Astrocyte of the spinal cord (primary cell): ENCODE measurements around the gene IQCE.
"Not testable (repeated sequence)": the region's sequence is repeated elsewhere in the genome, so short reads cannot be mapped to it uniquely, and the experiment has no call there.

Source experiments
- DNase-seq: peaks from one replicate; pipeline ENCODE4 v3.0.0; 2011; ENCODE audit warnings: low read depth, low spot score
- H3K4me3 ChIP-seq: 2 replicates; pipeline ENCODE4 v1.5.1; 2011; ENCODE audit warnings: low read depth, mild to moderate bottlenecking, low read length, moderate library complexity
- in situ Hi-C: cut with HindIII; loops from 2 replicates; pipeline ENCODE4 v1.10.0; 2017; ENCODE audit warnings: low sequenced_read_pairs
- TF ChIP-seq, protein P1 (sequence below): IDR thresholded peaks from 2 replicates; pipeline ENCODE4 v1.5.1; 2012; ENCODE audit warnings: low read depth, mild to moderate bottlenecking, low read length, inconsistent platforms

IQCE gene

DNA sequence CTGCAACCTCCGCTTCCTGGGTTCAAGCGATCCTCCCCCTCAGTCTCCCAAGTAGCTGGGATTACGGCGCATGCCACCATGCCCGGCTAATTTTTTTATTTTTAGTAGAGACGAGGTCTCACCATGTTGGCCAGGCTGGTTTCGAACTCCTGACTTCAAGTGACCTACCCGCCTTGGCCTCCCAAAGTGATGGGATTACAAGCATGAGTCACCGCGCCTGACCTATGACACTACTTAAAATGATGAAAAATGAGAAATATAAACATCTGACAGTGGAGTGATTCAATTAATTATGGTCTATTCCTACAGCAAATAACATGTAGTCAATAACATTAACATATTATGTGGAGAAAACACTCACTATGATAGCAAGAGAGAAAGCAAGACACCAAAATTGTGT lies 5.7 kb upstream of the IQCE start:
- in situ Hi-C loops = no loop called here
- no peak overlapping the region for H3K4me3 ChIP-seq
- no peak for DNase-seq
- TF ChIP-seq, protein P1, sequence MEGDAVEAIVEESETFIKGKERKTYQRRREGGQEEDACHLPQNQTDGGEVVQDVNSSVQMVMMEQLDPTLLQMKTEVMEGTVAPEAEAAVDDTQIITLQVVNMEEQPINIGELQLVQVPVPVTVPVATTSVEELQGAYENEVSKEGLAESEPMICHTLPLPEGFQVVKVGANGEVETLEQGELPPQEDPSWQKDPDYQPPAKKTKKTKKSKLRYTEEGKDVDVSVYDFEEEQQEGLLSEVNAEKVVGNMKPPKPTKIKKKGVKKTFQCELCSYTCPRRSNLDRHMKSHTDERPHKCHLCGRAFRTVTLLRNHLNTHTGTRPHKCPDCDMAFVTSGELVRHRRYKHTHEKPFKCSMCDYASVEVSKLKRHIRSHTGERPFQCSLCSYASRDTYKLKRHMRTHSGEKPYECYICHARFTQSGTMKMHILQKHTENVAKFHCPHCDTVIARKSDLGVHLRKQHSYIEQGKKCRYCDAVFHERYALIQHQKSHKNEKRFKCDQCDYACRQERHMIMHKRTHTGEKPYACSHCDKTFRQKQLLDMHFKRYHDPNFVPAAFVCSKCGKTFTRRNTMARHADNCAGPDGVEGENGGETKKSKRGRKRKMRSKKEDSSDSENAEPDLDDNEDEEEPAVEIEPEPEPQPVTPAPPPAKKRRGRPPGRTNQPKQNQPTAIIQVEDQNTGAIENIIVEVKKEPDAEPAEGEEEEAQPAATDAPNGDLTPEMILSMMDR = no peak

DNA sequence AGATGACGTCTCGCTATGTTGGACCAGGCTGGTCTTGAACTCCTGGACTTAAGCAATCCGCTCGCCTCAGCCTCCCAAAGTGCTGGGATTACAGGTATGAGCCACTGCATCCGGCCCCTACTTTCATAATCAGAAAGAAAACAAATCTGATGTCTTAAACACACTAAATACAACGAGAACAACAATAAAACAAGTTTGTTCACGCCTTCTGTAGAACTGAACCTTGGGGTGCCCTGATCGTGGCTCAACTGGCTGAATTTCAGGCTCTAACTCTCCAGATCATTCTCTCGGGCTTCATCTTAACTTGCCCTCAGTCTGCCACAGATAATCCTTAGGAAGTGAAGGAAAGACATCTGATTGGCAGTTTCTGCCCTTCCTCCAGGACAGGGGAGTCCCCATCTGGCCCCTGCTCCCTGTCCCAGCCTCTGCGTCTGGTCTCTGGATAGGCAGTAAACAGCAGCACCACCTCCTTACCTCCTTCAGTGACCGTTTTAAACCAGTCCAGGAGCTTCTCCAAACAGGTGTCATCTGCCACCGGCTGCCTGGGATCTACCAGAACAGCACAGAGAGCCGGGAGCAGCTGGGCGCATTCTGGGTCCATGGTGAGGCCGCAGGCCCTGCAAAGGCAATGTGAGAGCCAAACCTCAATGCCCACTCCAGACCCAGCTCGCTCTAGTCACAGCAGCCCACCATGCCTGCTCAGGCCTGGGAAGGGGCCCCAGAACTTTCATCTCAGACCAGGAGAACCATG lies 4.8 kb upstream of the IQCE start:
- no peak for DNase-seq
- peak overlapping the region; percentile 69 for H3K4me3 ChIP-seq
- in situ Hi-C loops = no loop called here
- TF ChIP-seq, protein P1 = no peak

DNA sequence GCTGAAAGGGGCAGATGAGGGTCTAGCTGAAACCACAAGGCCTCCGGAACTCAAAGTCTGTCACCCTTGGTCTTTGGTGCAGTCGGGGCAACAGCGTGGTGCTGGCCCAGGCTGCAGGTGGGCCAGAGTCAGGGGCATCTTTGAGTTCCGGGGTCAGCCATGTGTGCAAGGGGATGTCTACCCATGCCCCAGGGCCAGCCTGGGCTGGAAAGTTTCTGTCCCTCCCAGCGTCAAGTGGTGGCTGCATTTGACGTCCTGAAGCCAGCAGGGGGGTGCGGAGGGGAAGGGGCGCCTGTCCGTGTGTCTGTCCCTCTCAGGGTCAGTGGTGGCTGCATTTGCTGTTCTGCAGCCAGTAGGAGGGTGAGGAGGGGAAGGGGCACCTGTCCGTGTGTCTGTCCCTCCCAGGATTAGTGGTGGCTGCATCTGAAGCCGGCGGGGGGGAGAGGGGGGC lies 4.1 kb upstream of the IQCE start:
- in situ Hi-C loops = no loop called here
- no peak for DNase-seq
- TF ChIP-seq, protein P1 = no peak
- peak overlapping the region; percentile 69 for H3K4me3 ChIP-seq

DNA sequence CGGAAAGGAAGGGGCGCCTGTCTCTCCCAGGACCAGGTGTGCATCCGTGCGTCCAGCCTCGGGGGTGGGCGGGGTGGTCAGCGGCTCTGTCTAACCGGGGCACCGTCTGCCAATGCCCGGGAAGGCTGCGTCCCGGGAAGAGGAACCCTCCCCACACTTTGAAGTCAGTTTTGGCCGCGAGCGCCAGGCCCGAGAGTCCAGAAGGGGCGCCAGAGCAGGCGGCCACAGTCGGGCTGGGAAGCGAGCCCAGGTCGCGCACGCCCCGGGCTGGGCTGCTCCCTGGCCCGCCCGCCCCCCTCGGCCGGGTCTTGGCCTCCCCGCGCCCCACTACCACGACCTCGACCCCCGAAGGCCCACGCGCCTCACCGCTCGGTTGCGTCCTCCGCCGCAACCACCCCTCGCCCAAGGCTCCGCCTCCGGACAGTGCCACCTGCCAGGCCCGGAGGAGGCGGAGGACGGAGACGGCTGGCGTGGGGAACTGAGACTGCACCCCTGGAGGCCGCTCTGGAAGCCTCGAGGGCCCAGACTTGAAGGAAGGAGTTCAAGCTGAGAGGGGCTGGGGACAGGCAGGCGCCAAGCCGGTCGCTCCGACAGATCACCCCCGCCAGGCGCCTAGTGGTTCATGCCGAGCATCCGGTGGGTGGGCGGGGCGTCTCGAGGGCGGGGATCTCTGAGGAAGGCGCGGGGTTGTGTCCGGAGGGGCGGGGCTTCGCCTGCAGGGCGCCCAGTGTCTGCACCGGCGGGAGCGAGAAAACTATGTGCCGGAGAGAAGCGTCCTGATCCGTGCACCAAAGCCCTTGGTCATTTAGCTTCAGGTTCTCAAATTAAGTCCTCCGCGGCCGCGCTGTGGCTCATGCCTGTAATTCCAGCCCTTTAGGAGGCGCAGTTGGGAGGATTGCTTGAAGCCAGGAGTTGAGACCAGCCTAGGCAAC lies 3.4 kb upstream of the IQCE start, which contains the start of gene BRAT1:
BRAT1 (minus strand) TSS at position 404 of the 932 bp plus-strand sequence. CDS start 1,093 bp downstream, outside the sequence.
- TF ChIP-seq, protein P1 = peak; percentile 41
- peak within 1 kb of the TSS; percentile 69 for H3K4me3 ChIP-seq
- in situ Hi-C loops = no loop called here
- peak; percentile 93 for DNase-seq

DNA sequence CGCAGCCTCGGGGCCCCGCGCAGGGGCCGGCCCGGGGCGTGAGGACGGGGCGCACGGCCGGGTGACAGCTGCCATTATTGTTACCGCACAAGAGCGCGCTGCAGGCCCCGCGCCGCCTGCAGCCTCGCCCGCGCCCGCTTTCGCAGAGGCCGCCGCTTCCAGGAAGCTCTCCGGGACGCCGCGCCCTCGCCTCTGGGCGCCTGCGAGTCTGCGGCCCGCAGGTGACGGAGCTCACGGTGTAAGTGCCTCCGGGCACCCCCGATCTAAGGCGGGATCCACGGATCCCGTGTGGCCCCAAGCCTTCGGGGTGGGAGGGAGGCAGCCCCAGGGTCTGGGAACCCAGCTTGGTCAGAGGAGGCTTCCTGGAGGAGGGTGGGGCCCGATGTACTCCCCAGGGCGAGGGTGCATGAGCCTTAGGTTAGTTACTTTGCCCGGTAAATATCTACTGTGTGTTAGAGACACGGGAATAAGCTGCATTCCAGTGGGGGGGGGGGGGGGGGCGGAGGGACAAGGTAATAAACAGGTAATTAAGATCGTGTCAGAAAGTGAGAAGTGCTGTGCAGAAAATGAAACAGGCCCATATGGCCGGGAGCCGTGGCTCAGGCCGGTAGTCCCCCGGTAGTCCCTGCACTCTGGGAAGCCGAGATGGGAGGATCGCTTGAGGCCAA lies 638 bp downstream of the IQCE start:
- DNase-seq = peak; percentile 9

GRCh38 chr7:2563955-2564354 lies 5.2 kb downstream of the IQCE start:
- H3K4me3 ChIP-seq, DNase-seq, in situ Hi-C loops: not testable (repeated sequence)

More for the DNA sequence above, 638 bp downstream of the IQCE start:
- H3K4me3 ChIP-seq = peak overlapping the region; percentile 57
- TF ChIP-seq, protein P1 = no peak
- in situ Hi-C loops = no loop called here
